Measurements from ENCODE around the gene LUZP4.
A peak's percentile ranks its signal among the peaks of the same experiment; 100 is the strongest.
"Not testable (repeated sequence)": the region's sequence is repeated elsewhere in the genome, so short reads cannot be mapped to it uniquely, and the experiment has no call there.

Gene LUZP4

GRCh38 chrX:115311601-115312001 is 22.1 kb downstream of the LUZP4 start:
- no peak overlapping the region for H3K27ac ChIP-seq
- TF ChIP-seq, protein P1, sequence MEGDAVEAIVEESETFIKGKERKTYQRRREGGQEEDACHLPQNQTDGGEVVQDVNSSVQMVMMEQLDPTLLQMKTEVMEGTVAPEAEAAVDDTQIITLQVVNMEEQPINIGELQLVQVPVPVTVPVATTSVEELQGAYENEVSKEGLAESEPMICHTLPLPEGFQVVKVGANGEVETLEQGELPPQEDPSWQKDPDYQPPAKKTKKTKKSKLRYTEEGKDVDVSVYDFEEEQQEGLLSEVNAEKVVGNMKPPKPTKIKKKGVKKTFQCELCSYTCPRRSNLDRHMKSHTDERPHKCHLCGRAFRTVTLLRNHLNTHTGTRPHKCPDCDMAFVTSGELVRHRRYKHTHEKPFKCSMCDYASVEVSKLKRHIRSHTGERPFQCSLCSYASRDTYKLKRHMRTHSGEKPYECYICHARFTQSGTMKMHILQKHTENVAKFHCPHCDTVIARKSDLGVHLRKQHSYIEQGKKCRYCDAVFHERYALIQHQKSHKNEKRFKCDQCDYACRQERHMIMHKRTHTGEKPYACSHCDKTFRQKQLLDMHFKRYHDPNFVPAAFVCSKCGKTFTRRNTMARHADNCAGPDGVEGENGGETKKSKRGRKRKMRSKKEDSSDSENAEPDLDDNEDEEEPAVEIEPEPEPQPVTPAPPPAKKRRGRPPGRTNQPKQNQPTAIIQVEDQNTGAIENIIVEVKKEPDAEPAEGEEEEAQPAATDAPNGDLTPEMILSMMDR (conservative IDR thresholded peaks at IDR 0.05): no peak

DNA sequence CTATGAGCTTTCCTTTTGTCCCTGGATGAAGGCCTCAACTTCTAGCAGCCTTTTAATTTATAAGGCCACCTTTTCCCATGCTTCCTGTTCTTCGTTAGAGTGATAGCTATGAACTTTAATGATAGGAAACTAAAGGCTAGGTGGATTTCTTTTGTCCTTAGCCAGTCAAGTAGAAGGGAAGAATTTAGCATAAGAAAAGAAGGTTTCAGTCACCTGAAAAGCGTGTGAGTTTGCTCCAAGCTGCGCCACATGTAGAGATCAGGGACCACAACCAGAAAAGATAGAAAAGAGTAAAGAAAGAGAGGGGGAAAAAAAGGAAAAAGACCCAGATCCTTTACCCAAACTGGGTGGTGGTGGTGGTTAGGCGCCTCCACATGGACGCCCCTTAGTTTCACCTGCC is 28.6 kb downstream of the LUZP4 start:
- H3K27ac ChIP-seq: no peak overlapping the region
- TF ChIP-seq, protein P1 (conservative IDR thresholded peaks at IDR 0.05): no peak

DNA sequence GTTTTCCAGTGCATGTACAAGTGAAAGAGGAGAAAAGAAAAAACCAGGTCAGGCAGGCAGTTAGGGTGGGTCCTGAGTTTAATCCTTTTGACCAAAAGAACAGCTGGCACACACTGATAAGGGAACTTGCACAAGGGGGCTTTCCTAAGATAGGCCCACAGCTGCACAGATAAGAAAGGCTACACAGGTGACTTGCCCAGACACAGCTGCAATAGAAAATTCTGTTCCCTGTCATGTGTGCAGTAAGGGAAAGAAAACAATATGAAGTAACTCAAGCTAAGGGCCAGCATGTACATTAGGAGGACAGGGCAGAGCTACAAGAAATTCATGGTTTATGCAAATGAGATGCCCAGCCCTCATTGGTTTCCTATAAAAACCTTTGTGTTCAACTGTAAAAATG is 32.9 kb downstream of the LUZP4 start:
- TF ChIP-seq, protein P1 (conservative IDR thresholded peaks at IDR 0.05): no peak
- no peak overlapping the region for H3K27ac ChIP-seq

GRCh38 chrX:115324194-115324593 is 34.7 kb downstream of the LUZP4 start:
- TF ChIP-seq, protein P1 (conservative IDR thresholded peaks at IDR 0.05): no peak
- H3K27ac ChIP-seq: no peak overlapping the region

GRCh38 chrX:115329282-115329681 is 39.8 kb downstream of the LUZP4 start:
- not testable (repeated sequence) for H3K27ac ChIP-seq

GRCh38 chrX:115330498-115331168 is 41.1 kb downstream of the LUZP4 start:
- TF ChIP-seq, protein P1 (conservative IDR thresholded peaks at IDR 0.05): peak; percentile 63

DNA sequence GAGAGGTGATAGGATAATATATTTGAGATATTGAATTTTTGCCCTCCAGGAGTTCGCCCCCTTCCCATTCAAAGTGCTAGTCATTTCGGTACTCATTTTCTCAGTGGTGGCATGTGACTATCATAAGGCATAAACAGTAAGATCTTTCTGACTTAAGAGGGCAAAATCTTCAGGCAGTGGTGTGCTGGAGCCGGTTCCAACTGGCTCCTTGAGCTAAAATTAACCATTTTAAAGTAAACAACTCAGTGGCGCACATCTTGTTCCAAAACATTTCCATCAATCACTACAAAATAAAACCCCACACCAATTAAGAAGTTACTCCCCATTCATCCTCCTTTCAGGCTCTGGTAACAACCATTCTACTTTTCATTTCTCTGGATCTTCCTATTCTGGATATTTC is 43.3 kb downstream of the LUZP4 start:
- TF ChIP-seq, protein P1 (conservative IDR thresholded peaks at IDR 0.05): no peak
- no peak overlapping the region for H3K27ac ChIP-seq

More at GRCh38 chrX:115330498-115331168, 41.1 kb downstream of the LUZP4 start:
- no peak overlapping the region for H3K27ac ChIP-seq

DNA sequence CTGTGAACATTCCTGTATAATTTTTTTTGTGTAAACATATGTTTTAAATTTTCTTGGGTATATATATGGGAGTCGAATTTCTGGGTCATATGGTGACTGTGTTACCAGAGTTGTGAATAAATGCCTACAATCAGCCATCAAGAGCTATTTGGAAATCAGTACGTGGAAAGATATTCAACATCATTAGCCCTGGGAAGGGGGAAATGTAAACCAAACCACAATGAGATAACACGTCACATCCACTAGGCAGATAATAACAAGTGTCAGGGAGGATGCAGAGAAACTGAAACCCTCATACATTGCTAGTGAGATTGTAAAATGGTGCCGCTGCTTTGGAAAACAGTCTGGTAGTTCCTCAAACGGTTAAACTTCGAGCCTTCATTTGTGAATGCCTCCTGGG is 43.9 kb downstream of the LUZP4 start:
- H3K27ac ChIP-seq: no peak overlapping the region
- TF ChIP-seq, protein P1 (conservative IDR thresholded peaks at IDR 0.05): no peak
